NCI-H128 (cell line): Measurements from ENCODE around the gene RESF1.
"Not testable (repeated sequence)": the region's sequence is repeated elsewhere in the genome, so short reads cannot be mapped to it uniquely, and the experiment has no call there.

Experiments used
- DNase-seq: peaks from one replicate; lab custom pipeline; 2025; ENCODE audit not compliant: unreplicated experiment; lab: John Stamatoyannopoulos, UW

Gene RESF1

DNA sequence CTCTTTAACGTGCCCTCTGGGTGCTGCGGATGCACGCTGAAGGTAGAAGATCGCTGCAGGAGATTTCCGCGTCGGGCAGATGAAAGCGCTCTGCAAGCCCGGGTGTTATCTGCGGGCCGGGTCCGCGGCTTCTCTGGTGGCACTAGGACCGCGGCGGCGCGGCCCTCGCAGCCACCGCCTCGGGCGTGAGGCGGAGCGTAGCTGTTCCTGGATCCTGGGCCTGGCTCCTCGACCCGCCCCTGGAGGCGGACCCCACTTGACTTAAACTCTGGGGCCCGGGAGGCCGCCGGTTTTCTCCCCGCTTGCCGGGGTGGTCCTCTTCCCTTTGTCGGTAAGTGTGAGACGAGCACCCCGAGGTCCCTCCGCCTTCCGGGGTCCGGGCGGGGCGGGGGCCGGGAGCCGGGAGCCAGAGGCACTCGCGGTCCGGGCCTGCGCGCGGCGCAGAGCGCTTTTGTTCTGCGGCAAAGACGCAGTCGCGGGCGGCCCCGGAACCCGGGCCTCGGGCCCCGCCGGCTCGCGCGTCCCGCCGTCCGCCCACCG is at the start of gene RESF1:
Gene RESF1, plus strand, starts transcription at position 255 of the 540 bp plus-strand sequence. CDS start 21,541 bp downstream, outside the sequence.
- DNase-seq, result peak; percentile 83

- DNase-seq, result no peak
These were observed 44.3 kb upstream of the RESF1 start for GRCh38 chr12:31914927-31915326.

GRCh38 chr12:31915446-31915845 is 43.8 kb upstream of the RESF1 start:
- no peak for DNase-seq

- no peak for DNase-seq
These were observed 36.7 kb upstream of the RESF1 start for GRCh38 chr12:31922341-31923062.

- no peak for DNase-seq
These were observed 36.2 kb upstream of the RESF1 start for GRCh38 chr12:31923063-31923412.

DNA sequence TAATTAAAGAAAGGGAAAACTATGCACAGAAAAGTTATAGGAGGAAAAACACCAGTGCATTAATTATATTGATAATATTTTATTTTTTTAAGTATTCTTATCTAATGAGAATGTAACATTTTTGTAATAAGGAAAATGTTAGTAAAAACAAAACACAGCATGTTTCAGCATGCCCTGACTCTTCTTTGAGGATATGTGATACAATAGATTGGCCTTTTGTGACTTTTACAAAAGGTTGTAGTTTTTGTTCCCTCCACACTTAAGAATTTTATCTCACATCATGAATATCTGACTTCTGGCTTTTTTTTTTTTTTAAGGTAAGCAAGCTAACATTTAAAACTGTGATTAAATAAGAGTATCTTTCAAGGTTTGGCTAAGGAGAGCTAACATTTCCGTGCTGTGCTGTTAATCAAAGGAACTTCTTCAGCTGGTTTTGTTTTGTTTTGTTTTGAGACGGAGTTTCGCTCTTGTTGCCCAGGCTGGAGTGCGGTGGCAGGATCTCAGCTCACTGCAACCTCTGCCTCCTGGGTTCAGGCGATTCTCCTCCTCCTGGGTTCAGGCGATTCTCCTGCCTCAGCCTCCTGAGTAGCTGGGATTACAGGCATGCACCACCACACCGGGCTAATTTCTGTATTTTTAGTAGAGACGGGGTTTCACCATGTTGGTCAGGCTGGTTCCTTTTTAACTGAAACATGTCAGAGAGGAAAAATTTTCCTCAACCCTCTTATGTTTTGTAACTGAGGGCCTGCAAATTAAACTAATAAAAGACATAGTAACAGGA is 30.8 kb upstream of the RESF1 start:
- no peak for DNase-seq

- DNase-seq, result no peak
These were observed 30.1 kb upstream of the RESF1 start for GRCh38 chr12:31929027-31929526.

DNA sequence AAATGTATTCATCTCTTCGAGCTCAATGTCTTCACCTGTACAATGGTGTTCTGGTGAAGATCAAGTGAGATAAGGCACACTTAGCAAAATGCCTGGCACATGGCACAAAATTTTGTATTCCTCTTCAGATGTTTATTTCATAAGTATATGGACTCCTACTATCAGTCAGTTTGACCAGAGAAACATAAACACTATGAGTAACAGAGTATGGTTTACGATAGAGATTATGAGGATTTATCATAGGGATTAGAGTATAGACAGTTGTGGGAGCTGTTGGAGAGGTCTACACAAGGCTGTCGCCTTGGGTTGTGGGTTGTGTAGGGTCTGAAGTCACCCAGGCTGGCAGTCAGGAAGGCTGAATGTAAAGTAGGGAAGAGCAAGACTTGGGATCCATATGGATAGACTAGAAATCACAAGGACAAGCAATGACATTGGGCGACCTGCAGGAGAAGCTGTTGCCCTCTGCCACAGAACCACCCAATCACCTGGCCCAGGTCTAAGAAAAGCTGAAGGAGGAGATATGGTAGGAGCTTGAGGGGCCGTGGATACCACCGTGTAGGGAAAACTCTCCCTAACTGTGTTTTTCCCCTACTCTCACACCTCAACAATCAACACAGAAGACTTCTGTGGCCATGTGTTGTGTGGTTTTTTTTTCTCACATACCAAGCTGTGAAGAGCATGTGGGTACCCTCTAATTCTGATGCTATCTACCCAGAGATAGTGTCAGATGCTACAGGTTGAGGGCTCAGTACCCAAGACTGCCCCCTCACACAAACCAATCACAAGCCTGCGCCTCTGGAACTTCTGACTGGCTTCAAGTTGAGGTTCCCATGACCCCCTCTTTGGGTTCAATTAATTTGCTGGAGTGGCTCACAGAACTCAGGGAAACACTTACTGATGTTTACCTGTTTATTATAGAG is 27.2 kb upstream of the RESF1 start:
- no peak for DNase-seq

GRCh38 chr12:31944299-31944698 is 14.9 kb upstream of the RESF1 start:
- DNase-seq, result no peak

DNA sequence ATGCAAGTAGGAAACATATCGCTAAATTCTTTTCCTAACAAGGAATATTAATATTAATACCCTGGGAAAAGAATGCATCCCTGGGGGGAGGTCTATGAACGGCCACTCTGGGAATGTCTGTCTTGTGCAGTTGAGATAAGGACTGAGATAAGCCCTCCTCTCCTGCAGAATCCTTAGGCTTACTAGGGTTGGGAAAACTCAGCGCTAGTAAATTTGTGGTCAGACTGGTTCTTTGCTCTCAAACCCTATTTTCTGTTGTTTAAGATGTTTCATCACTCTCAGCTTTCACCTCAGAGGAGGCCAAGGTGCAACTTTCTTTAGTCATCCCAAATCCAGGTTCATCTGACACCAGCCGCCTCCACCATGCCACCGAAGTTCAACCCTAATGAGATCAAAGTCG is 11.2 kb upstream of the RESF1 start:
- DNase-seq, result no peak

GRCh38 chr12:31948697-31949359 is 10.4 kb upstream of the RESF1 start:
- not testable (repeated sequence) for DNase-seq

DNA sequence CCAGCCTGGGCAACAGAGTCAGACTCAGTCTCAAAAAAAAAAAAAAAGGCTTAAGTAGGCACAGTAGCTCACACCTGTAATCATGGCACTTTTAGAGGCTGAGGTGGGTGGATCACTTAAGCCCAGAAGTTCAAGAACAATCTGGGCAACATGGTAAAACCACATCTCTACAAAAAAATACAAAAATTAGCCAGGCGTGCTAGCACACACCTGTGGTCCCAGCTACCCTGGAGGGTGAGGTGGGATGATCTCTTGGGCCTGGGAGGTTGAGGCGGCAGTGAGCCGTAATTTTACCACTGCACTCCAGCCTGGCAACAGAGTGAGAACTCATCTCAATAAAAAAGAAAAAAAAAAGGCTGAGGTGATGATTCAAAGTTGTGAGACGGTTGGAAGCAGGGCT is 9.1 kb upstream of the RESF1 start:
- DNase-seq, result no peak

GRCh38 chr12:31950492-31950891 is 8.7 kb upstream of the RESF1 start:
- no peak for DNase-seq

DNA sequence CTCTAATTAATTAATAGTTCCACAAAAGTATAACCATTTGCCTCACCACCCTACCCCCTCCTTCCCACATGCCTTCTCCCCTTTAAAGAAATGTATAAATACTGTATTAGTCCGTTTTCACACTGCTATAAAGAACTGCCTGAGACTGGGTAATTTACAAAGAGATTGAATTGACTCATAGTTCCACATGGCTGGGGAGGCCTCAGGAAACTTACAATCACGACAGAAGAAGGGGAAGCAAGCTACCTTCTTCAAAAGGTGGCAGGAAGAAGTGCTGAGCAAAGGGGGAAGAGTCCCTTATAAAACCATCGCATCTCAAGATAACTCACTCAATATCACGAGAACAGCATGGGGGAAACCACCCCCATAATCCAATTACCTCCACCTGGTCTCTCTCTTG is 8.2 kb upstream of the RESF1 start:
- no peak for DNase-seq

DNA sequence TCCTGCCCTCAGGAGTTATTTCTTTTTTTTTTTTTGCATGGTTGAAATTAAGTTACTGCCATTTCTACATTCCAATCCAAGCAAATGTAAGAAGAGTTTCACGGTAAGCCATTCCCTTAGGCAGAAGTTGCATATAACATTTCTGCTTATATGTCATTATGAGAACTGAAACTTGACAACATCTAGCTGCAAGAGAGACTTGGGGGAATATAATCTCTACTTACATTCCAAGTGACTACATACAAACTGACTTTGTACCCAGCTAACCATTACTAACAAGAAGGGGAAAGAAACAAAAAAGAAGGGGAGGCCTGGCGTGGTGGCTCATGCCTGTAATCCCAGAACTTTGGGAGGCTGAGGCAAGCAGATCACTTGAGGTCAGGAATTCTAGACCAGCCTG is 7.3 kb upstream of the RESF1 start:
- DNase-seq, result no peak

GRCh38 chr12:31952418-31952817 is 6.8 kb upstream of the RESF1 start:
- no peak for DNase-seq

GRCh38 chr12:31954925-31955858 is 4.0 kb upstream of the RESF1 start:
- DNase-seq, result no peak

GRCh38 chr12:31958569-31959160 is 550 bp upstream of the RESF1 start:
- no peak for DNase-seq
